NOMO-1 (cell line): ENCODE data around the gene CXCL11.
"Not testable (repeated sequence)": the region's sequence is repeated elsewhere in the genome, so short reads cannot be mapped to it uniquely, and the experiment has no call there.

Experiments
- DNase-seq, 2 experiments: peaks; one replicate each; lab custom pipeline; 2025; ENCODE audit not compliant: unreplicated experiment in 2 of 2; lab: John Stamatoyannopoulos, UW

CXCL11 gene

GRCh38 chr4:76003620-76004019 is 32.2 kb downstream of the CXCL11 start:
- no peak for DNase-seq

DNA sequence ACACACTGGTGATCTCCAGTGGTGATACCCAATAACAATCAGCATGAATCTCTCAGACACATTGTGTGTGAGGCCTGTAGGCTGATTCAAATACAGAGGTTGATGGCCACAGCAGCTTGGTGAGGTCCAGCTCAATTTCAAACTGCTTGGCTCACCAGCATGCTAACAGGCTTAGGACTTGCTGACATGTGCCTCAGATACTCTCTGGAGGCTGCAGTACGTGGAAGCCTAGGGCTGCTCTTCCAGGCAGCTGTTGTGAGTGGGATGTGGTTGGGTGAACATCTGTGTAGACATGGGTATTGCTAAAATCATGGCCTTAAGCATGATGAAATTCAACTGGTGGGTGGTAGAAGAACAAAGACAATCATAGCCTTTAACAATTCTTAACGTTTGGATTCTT is 32.8 kb downstream of the CXCL11 start:
- DNase-seq, result peak in 1 of 2 experiments; percentile 23

- peak in 1 of 2 experiments; percentile 75 for DNase-seq
These were observed 33.7 kb downstream of the CXCL11 start for GRCh38 chr4:76002176-76002575.

DNA sequence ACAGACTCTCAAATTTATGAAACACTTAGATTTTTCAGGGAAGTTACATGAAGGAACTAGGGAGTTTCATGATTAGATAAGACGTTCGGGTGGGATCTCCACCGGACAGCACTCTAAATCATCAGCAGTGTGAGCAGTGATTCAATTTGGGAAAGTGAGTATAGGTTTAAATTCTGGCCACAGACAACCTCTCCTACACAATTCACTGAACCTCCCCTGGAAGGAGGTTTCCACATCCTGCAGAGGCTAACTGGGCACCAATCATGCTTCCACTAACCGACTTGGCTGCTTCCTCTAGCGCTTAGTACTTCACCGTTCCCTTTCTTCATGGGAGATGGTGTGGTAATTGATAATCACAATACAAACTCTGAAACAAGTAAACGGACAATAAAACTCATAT is 34.2 kb downstream of the CXCL11 start:
- DNase-seq, result peak; percentile 71 to 72

DNA sequence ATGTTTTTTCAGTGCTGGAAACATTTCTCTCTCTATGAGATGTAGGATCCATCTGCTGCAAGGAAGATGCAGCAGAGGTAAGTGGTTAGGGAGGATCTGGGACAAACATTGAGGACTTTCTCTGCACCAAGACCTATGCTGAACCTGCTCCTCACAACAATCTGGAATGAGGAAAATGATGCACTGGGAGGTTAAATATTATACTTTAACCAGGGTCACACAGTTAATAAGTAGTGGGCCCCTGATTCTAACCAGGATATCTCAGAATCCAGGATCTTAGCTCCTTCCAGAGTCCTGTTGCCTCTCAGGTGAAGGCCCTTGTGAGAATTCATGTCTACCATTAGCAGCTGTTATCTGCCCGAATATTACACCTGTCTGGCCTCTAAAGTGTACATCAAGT is 35.6 kb downstream of the CXCL11 start:
- DNase-seq, result no peak

DNA sequence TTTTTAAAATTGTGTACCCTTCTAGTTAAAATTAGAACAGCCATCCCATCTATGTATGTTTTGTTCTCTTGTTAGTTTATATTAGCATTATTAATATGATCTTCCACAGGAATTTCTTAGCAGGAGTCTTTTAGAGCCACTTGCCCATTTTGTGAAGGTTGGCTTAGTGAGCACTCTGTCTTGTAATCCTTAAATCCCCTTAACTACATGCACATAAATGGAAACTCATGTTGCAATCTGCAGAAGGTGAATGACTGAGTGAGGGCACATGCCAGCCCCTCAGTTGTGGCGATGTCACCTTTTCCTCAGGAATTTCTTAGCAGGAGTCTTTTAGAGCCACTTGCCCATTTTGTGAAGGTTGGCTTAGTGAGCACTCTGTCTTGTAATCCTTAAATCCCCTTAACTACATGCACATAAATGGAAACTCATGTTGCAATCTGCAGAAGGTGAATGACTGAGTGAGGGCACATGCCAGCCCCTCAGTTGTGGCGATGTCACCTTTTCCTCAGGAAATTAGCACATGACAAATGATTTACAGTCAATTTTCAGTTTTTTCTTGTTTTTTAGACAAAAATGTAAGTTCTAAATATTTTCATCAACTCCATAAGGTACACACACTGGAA is 37.2 kb downstream of the CXCL11 start:
- DNase-seq, result not testable (repeated sequence)

- no peak for DNase-seq
These were observed 37.9 kb downstream of the CXCL11 start for GRCh38 chr4:75997946-75998345.

DNA sequence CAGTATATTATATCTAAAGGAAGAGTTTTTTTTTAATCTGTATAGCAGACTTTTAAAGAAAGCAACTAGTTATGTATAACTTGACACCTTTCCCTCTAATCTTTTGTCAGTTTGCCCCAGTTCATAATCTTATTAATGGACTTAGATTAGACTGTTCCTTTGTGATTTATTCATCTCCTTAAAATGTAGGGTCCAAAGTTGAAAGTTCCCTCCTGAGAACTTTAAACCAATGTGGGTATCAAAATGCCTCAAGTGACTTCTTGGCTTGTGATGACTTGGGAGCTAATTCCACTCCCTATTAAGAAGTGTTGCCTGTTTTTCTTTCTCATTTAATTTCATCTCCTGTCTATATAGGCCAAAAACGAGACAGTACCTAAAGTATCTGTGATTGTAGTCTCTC is 38.8 kb downstream of the CXCL11 start:
- no peak for DNase-seq

GRCh38 chr4:75995727-75996126 is 40.1 kb downstream of the CXCL11 start:
- DNase-seq, result peak in 1 of 2 experiments; percentile 63

GRCh38 chr4:75992462-75992861 is 43.4 kb downstream of the CXCL11 start:
- no peak for DNase-seq

GRCh38 chr4:75989846-75990528 is 45.9 kb downstream of the CXCL11 start:
- DNase-seq, result no peak

- DNase-seq, result no peak
These were observed 50.8 kb downstream of the CXCL11 start for GRCh38 chr4:75985116-75985515.
